A549 (cell line): ENCODE data around the gene PLK1.

ENCODE experiments used
- CHD4 ChIP-seq: fragments of 200-600 bp; sonication (generic); IDR thresholded peaks from 2 replicates; pipeline ENCODE4 v1.6.1; 2016; ENCODE audit warnings: antibody characterized with exemption, mild to moderate bottlenecking, borderline replicate concordance
- EP300 ChIP-seq, 2 experiments: fragments of >200 bp; sonication (Bioruptor Twin); formaldehyde crosslinking; IDR thresholded peaks; 2 replicates in 1 of 2; 3 replicates in 1 of 2; pipeline ENCODE4 v1.6.1; 2016 to 2017
- GATA3 ChIP-seq: IDR thresholded peaks from 2 replicates; pipeline ENCODE4 v1.6.1; 2012; ENCODE audit warnings: borderline replicate concordance
- HOXA7 ChIP-seq: fragments of 250-450 bp; sonication (Bioruptor Pico); IDR thresholded peaks from 2 replicates; pipeline ENCODE4 v1.5.0; 2020; ENCODE audit warnings: mild to moderate bottlenecking, moderate library complexity
- NR3C1 ChIP-seq: fragments of >200 bp; sonication (Bioruptor Twin); formaldehyde crosslinking; IDR thresholded peaks from 3 replicates; pipeline ENCODE4 v1.6.1; 2017
- POLR2A ChIP-seq: IDR thresholded peaks from 2 replicates; pipeline ENCODE4 v1.6.1; 2012; ENCODE audit warnings: mild to moderate bottlenecking, low read length
- RCOR1 ChIP-seq: fragments of 150-350 bp; IDR thresholded peaks from 2 replicates; pipeline ENCODE4 v1.6.1; 2014; ENCODE audit warnings: antibody characterized with exemption, low read length, low read depth
- RFX5 ChIP-seq: fragments of 450-650 bp; IDR thresholded peaks from 2 replicates; pipeline ENCODE4 v1.7.1; 2014; ENCODE audit warnings: antibody characterized with exemption, mild to moderate bottlenecking, moderate library complexity
- RNF2 ChIP-seq: fragments of 200-600 bp; sonication (generic); IDR thresholded peaks from 2 replicates; pipeline ENCODE4 v1.6.1; 2016; ENCODE audit warnings: low read depth, mild to moderate bottlenecking, antibody characterized with exemption, moderate library complexity, borderline replicate concordance
- TF ChIP-seq, protein P1 (sequence below): fragments of >200 bp; sonication (Bioruptor Twin); formaldehyde crosslinking; IDR thresholded peaks from 3 replicates; pipeline ENCODE4 v1.5.1; 2016
- TF ChIP-seq, protein P2 (sequence below): fragments of 250-450 bp; sonication (Bioruptor Pico); IDR thresholded peaks from 2 replicates; pipeline ENCODE4 v1.5.0; 2021; ENCODE audit warnings: mild to moderate bottlenecking, moderate library complexity, borderline replicate concordance

DNA sequence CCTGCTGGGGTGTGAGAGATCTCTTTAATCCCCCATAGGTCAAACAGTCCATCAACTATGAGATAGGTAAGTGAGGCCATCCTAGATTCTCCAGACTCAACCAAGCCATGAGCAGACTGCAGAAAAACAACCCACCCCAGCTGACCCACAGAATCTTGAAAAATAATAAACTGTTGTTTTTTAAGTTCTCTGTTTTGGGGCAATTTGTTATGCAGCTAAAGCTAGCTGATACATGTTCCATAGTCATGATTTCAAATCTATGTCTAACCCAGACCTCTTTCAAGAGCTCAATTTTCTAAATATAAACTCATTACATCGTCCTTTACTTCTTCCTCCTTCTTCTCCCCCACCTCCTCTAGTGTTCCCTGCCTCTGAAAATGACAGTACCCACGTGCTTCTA lies 24.3 kb downstream of the PLK1 start:
- TF ChIP-seq, protein P1, sequence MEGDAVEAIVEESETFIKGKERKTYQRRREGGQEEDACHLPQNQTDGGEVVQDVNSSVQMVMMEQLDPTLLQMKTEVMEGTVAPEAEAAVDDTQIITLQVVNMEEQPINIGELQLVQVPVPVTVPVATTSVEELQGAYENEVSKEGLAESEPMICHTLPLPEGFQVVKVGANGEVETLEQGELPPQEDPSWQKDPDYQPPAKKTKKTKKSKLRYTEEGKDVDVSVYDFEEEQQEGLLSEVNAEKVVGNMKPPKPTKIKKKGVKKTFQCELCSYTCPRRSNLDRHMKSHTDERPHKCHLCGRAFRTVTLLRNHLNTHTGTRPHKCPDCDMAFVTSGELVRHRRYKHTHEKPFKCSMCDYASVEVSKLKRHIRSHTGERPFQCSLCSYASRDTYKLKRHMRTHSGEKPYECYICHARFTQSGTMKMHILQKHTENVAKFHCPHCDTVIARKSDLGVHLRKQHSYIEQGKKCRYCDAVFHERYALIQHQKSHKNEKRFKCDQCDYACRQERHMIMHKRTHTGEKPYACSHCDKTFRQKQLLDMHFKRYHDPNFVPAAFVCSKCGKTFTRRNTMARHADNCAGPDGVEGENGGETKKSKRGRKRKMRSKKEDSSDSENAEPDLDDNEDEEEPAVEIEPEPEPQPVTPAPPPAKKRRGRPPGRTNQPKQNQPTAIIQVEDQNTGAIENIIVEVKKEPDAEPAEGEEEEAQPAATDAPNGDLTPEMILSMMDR: no peak
- TF ChIP-seq RFX5: no peak
- no peak for TF ChIP-seq RNF2
- no peak for TF ChIP-seq RCOR1
- TF ChIP-seq HOXA7 (CRISPR knock-in tag): no peak
- TF ChIP-seq NR3C1: no peak
- TF ChIP-seq, protein P2, sequence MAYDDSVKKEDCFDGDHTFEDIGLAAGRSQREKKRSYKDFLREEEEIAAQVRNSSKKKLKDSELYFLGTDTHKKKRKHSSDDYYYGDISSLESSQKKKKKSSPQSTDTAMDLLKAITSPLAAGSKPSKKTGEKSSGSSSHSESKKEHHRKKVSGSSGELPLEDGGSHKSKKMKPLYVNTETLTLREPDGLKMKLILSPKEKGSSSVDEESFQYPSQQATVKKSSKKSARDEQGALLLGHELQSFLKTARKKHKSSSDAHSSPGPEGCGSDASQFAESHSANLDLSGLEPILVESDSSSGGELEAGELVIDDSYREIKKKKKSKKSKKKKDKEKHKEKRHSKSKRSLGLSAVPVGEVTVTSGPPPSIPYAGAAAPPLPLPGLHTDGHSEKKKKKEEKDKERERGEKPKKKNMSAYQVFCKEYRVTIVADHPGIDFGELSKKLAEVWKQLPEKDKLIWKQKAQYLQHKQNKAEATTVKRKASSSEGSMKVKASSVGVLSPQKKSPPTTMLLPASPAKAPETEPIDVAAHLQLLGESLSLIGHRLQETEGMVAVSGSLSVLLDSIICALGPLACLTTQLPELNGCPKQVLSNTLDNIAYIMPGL (CRISPR knock-in tag): no peak
- no peak for TF ChIP-seq EP300 (IDR thresholded peaks at IDR 0.05)
- TF ChIP-seq GATA3: no peak
- TF ChIP-seq CHD4: no peak
- no peak for TF ChIP-seq POLR2A
